DMS53 treated with DMSO at 0.1 percent for 48 hours (cell line): ENCODE results near the gene FN1.

Experiments
- DNase-seq: peaks from one replicate; lab custom pipeline; 2025; ENCODE audit not compliant: unreplicated experiment; lab: John Stamatoyannopoulos, UW

The FN1 gene

DNA sequence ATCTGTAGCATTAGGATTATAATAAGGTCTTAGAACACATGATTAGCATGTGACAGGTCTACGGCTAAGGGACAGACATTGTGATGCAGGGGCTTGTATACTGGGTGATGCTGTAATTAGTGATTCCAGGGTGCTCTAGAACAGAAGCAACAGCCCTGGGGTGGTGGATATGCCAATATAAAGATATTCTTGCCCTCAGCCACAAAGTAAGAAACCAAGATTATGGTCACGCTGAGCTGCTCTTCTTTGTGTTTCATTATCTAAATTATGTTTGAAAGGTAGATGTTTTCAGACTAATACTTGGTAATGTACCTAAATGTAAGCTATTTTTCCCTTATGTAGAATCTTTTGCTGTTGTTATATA, 45.3 kb downstream of the FN1 start:
- no peak for DNase-seq

DNA sequence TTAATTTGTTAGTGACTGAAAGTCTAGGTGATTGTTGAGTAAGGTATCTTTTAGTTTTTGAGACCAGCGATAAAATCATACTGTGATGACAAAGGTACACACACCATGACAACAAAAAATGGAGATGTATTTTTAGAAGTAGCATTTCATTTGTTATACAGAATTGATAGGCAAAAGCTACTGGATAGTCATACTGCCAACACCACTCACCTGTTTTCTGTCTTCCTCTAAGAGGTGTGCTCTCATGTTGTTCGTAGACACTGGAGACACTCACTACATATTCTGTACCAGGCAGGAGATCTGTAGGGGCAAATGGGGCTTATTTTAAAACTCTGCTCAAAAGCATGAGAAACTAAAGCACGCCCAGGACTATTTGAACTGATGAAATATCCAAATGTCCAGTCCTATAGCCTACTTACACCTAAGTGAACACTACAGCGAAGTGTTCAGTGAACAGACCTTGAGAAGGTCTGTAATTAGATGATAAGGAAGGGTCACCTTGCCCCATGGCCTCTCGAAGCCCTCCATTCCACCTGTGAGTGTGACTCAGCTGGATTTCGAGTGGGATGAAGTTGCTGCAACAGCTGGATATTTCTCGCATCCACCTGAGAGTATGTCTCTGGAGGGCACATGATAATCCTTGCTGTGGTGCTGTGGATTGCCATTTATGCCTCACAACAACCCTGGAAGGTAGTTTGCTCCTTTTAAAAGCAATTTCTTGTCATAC, 47.7 kb downstream of the FN1 start:
- no peak for DNase-seq

DNA sequence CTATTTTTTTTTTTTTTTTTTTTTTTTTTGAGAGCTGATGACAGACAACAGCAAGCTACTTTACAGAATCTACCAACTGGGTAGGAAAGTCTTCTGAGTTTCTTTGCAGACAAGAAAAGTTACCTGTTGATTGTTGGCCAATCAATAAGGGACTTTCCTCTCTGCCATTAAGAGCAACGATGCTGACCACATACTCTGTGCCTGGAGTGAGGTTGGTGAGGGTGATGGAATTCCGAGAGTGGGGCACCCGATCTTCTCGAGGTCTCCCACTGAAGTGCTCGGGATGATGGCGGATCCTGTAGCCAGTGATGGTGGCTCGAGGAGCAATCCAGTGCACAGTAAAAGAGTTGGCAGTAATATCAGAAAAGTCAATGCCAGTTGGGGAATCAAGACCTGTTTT, 49.3 kb downstream of the FN1 start:
- no peak for DNase-seq

DNA sequence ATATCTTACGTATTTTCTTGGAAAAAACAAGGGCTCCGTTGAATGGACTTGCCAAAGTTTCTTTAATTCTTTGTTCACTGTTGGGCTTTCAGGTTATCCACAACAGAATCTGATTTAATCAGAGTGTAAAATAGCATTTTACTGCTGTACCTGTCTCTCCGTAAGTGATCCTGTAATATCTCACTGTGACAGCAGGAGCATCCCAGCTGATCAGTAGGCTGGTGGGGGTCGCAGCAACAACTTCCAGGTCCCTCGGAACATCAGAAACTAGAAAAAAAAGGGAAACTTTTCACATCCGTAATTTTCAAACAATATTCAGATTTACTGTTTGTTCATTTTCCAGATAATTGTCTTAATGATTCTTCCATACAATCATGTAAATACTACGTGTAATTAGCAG, 51.2 kb downstream of the FN1 start:
- DNase-seq = no peak

DNA sequence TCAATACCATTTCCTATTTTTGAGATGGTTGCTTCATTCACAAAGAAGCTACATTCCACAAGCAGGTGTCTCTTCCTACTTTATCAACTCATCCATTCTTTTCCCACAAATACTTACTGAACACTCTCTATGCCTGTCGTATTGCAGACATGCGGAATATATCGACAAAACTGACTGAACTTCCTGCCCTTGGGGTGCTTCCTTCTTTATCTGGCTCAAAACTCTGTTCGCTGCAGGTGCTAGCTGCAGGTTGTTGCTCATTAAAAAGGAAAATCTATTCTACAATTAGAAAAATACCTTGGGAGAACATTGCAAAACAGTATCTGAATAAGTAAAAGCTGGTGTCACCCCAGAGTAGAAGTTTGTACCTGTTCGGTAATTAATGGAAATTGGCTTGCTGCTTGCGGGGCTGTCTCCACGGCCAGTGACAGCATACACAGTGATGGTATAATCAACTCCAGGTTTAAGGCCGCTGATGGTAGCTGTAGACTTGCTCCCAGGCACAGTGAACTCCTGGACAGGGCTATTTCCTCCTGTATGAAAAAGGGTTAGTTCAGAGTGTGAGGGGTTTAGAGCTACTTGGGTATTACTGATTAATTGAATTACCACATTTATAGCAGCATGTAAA, 52.1 kb downstream of the FN1 start:
- DNase-seq = no peak

DNA sequence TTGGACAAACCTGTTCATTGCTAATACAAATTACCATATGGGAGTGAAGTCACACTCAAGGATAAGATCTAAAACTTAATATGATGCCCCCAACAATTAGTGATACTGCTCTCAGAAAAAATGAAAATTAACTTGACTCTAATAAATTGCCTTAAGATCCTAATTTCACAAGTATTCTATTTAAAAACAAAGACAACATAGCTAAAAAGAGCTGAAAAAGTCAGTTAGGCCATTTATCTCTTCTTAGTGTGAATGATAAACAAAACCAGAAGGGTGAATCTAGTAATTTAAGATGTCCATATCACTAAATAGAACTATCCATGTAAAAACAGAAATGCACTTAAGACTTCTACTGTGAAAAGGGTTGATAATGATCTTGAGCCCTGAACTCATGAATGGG, 53.4 kb downstream of the FN1 start:
- DNase-seq = no peak

DNA sequence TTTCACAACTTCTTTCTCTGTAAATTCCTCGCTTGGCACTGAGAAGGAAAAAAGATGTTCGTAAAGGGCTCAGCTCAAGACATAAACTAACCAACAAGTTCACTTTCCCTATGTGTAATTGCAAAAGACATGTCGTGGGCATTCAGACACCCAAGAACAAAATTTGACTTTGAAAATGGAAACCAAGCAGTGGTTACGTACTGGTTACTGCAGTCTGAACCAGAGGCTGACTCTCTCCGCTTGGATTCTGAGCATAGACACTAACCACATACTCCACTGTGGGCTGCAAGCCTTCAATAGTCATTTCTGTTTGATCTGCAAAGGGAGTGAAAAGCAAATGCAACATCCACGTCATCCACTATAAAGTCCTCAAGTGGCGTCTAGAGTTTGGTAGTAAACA, 53.9 kb downstream of the FN1 start:
- DNase-seq = peak; percentile 23

DNA sequence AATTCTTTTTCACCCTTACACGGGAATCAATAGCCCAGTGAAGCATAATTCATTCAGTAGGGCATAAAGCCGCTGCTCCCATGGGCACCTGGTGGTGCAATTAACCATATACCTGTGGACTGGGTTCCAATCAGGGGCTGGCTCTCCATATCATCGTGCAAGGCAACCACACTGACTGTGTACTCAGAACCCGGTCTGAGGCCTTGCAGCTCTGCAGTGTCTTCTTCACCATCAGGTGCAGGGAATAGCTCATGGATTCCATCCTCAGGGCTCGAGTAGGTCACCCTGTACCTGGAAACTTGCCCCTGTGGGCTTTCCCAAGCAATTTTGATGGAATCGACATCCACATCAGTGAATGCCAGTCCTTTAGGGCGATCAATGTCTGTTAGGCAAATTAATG, 55.2 kb downstream of the FN1 start:
- no peak for DNase-seq

DNA sequence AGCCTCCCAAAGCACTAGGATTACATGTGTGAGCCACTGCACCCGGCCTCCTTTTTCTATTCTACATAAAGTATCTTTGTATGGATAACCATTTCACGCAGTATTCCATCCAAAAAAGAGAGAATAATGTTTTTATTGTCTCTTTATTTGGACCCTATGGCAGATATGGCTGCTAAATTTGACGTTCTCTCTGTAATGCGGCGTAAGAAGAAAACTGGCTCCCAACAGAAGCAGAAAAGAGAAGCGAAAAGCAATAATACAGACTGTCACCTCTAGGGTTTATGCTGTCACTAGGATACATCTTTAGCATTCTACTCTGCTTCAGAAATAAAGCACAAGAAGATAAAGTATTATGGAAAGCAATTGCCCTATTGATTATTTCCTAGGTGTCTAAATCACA, 55.9 kb downstream of the FN1 start:
- no peak for DNase-seq

DNA sequence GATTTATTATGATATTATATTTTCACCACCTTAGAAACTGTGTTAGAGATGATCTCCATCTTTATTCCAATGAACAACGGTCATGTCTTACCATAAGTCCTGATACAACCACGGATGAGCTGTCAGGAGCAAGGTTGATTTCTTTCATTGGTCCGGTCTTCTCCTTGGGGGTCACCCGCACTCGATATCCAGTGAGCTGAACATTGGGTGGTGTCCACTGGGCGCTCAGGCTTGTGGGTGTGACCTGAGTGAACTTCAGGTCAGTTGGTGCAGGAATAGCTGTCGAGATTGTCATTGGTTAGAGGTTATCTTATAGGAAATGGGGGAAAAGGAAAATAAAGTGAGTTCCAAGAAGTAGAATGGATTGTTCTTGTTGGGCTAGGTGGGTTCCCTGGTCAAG, 56.8 kb downstream of the FN1 start:
- DNase-seq = no peak

DNA sequence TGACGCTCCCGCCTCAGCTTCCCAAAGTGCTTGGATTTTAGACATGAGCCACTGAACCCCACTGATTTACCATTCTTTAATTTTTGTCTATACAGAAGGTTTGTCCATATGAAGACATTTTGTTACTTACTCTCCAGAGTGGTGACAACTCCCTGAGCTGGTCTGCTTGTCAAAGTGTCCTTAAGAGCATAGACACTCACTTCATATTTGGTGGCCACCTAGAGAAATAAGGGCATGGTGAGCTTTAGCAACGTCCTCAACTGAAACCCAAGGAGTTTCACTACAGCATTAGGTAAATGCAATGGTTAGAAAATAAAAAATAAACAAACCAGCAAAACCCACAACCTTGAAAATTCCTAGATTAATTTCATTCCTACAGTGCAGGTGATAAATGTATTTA, 57.8 kb downstream of the FN1 start:
- DNase-seq = no peak

DNA sequence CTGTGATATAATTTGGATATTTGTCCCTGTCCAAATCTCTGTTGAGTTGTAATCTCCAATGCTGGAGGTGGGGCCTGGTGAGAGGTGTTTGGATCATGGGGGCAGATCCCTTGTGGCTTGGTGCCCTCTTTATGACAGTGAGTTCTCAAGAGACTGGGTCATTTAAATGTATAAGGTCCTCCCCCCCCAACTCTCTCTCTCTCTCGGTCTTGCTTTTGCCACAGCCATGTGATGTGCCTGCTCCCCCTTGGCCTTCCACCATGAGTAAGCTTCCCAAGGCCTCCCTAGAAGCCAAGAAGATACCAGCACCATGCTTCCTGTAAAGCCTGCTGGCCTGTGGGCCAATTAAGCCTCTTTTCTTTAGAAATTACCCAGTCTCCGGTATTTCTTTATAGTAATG, 58.6 kb downstream of the FN1 start:
- no peak for DNase-seq

DNA sequence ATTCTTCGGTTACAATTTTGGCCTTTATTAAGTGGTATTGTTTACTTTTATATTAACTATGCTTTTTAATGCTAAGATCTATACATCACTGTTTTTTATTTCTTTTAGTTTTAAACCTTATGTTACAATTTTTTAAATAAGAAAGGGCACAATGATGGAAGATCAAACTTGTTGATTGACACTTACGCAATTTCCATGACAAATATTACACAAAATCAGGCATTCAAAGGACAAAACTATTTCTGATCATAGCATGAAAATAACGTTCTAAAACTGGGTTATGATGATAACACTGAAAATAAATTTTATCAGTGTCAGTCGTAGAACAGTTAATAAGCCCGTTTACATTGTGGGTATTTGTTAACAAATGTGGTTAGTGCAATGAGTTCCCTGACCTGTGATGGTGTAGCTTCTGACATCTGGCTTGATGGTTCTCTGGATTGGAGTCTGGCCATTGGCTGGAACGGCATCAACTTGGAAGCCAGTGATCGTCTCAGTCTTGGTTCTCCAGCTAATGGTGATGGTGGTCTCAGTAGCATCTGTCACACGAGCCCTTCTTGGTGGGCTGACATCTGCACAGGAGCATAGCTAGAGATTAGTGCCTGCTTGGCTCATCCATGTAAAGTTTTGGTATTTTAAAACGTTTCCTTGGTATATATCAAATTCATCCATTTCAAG, 59.6 kb downstream of the FN1 start:
- DNase-seq = no peak

DNA sequence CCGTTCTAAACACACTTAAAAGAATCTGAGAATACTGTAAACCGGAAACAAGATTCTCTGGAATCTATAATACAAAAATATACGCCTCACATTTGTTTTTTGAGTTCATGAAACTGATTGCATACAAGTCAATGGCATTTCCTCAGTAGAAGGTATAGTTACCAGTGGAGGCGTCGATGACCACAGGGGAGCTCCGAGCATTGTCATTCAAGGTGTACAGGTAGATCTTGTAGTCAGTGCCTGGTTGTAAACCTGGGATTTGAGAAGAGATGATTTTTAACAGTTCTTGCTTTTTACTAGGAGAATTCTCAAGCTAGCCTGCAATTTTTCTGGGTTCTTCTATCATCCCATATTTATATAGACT, 60.4 kb downstream of the FN1 start:
- DNase-seq = no peak

DNA sequence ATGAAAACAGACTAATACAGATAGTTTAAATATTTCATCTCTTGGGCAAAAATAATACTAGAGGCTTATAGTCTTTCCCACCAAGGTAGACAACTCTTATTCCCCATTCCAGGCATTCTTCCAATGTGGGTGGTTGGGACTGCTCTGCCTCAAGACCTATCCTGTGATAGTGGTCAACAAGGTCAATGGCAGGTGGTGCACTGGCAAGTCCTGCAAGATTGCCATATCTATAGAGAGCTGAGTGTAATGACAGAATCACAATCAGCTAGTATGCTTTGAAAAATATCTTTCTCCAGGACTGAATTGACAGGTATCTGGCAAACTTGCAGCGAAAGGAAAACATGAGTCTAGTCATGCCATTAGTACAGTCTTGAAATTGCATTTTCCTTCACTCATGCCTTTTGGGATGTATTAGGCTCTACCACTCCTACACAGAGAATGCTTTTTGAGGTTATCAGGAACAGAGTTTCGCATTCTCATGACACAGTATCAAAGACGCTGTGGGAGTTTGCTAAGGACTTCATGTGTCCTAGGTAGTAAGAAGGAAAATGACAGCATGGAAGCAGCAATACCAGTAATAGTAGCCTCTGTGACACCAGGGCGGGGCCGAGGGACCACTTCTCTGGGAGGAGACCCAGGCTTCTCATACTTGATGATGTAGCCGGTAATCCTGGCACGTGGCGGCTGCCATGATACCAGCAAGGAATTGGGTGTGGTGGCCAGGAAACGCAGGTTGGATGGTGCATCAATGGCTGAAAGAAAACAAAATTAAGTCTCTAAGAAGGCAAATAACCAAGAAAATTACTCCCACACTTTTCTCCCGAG, 61.0 kb downstream of the FN1 start:
- DNase-seq = no peak

DNA sequence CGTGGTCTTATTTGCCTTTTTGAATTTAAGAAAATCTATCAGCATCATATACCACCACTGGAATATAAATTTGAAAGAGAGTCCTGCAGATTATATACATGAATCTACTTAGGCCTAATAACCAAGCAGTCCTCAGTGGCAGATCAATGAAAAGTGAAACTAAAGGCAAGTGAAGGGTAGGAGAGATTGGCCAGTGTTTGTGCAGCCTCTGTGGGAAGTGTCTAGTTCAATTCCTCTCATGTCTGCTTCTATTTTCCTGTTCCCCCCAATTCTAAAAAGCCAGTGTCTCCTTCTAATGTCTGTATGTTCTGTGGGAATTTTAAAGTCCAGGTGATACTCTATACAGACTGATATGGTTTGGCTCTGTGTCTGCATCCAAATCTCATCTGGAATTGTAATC, 61.9 kb downstream of the FN1 start:
- no peak for DNase-seq

DNA sequence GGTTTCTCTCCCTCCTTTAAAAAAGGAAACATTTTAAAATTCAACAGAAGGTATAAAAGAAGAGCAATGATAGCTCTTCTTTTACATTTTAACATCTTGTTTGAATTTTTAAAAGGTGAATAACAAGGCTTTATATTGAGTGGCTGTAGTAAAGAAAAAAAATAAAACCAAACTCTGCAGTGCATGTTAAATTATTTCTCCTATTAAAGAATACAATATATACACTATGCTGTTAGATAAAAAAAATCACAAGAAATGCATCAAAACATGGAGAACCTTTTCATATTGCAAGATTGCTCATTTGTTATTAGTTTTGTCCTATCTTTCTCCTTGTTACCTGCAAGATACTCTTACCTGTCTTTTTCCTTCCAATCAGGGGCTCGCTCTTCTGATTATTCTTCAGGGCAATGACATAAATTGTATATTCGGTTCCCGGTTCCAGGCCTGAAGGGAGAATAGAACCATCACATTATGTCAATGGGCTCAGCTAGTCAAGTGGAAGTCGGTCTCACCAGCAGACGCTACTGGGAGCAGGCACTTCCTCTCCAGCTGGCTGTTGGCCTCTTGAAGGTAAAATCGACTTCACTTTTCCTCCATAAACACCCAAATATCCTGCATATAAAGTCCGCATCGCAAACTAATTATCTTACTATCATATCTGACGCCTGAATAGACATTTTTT, 62.8 kb downstream of the FN1 start:
- no peak for DNase-seq

DNA sequence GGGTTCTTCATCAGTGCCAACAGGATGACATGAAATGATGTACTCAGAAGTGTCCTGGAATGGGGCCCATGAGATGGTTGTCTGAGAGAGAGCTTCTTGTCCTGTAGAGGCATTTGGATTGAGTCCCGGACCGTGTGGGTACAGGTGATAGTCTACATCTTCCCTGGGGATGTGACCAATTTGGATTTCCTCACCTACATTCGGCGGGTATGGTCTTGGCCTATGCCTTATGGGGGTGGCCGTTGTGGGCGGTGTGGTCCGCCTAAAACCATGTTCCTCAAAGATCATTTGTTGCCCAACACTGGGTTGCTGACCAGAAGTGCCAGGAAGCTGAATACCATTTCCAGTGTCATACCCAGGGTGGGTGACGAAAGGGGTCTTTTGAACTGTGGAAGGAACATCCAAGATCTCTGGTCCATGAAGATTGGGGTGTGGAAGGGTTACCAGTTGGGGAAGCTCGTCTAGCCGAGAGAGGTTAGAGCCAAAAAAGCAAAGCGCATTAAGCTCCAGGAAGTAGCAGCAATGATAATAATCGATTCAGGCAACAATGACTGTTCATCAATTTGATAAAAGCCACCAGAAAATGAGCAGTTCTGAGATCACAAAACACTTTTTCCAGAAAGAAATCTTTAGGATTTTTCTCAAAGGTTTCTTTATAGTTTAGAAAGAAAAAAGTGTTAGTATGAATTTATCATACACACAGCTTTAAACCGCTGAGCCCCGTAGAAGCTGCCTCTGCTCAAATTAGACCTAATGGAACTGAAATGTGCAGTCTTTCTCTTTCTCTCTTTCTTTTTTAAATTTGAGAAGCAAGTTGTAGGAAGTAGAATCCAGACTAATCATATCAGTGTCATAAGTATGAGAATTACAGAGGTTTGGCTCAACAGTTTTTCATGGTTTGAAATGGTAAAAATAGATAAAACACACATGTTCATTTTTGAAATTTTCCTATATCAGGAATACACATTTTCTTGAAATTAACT, 63.7 kb downstream of the FN1 start:
- no peak for DNase-seq

DNA sequence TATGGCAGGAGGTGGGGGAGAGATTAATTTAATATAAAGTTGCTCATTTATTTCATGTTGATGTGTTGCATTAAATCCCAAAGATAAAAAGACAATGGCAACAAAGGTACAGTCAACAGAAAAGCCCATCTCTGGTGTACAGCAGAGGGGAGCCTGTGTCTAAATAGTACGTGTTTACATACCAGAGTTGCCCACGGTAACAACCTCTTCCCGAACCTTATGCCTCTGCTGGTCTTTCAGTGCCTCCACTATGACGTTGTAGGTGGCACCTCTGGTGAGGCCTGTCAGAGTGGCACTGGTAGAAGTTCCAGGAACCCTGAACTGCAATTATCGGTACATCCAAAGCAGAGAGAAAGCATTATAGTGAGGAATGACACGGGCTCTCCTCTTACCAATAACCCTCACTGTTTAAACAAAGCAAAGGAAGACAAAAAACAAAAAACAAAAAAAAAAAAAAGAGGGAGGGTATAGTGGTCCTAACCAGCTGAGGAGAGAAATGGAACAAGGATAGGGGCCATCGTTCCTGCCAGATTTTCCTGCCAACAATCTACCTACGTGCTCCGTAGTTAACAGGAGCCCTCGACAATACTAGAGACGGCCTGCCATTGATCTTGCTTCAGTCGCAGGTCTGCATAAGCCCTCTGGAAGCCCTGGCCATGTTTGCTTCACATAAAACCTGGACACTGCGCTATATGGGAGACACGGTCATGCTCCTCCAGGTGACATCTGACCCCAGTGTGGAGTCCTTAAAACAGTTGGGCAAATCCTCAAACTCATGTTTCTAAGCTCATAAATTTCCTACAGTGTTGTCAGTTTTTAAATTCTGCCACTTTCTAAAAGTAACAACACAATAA, 65.5 kb downstream of the FN1 start:
- no peak for DNase-seq
